Ovary (tissue), 3 donors: Measurements from ENCODE around the gene METTL13.

Experiments
- CTCF ChIP-seq, 3 donors: fragments of 450-650 bp in 2 of 3; fragments of 200-600 bp in 1 of 3; IDR thresholded peaks; one replicate each; pipeline versions ENCODE4 v1.5.1 to v1.8.0; 2016 to 2022; ENCODE audit warnings: antibody characterized with exemption in 3 of 3, mild to moderate bottlenecking in 1 of 3
- EP300 ChIP-seq: sonication (generic); formaldehyde crosslinking; IDR thresholded peaks from one replicate; pipeline ENCODE4 v1.6.1; 2017; ENCODE audit warnings: antibody characterized with exemption
- POLR2A ChIP-seq: fragments of 450-650 bp; IDR thresholded peaks from one replicate; pipeline ENCODE4 v1.6.1; 2017; ENCODE audit warnings: antibody characterized with exemption, mild to moderate bottlenecking, moderate library complexity
- donor health status: DM: no; HTN: no; CAD: no.

GRCh38 chr1:171811672-171812071 is 30.2 kb downstream of the METTL13 start:
- TF ChIP-seq CTCF (IDR thresholded peaks at IDR 0.05) (no peak), POLR2A (no peak), EP300 (no peak)
